Measurements from ENCODE around the gene PTPRO.

The PTPRO gene

GRCh38 chr12:15530361-15530760 is 208.1 kb downstream of the PTPRO start:
- no peak for DNase-seq

- DNase-seq, result peak; percentile 25
Observed at GRCh38 chr12:15532364-15532977, 210.2 kb downstream of the PTPRO start.

GRCh38 chr12:15534322-15534721 is 212.0 kb downstream of the PTPRO start:
- DNase-seq, result no peak

- no peak for DNase-seq
Observed at GRCh38 chr12:15534874-15535273, 212.6 kb downstream of the PTPRO start.

GRCh38 chr12:15535352-15535781 is 213.1 kb downstream of the PTPRO start:
- no peak for DNase-seq

GRCh38 chr12:15536446-15536845 is 214.1 kb downstream of the PTPRO start:
- DNase-seq, result no peak

GRCh38 chr12:15538881-15539280 is 216.6 kb downstream of the PTPRO start:
- no peak for DNase-seq

- DNase-seq, result no peak
Observed at GRCh38 chr12:15540005-15540404, 217.7 kb downstream of the PTPRO start.

GRCh38 chr12:15540469-15540872 is 218.2 kb downstream of the PTPRO start:
- no peak for DNase-seq

GRCh38 chr12:15541996-15542631 is 219.8 kb downstream of the PTPRO start:
- no peak for DNase-seq

GRCh38 chr12:15543347-15543746 is 221.0 kb downstream of the PTPRO start:
- DNase-seq, result no peak

- DNase-seq, result no peak
Observed at GRCh38 chr12:15544589-15544988, 222.3 kb downstream of the PTPRO start.

- no peak for DNase-seq
Observed at GRCh38 chr12:15545334-15545733, 223.0 kb downstream of the PTPRO start.

GRCh38 chr12:15546102-15546701 is 223.9 kb downstream of the PTPRO start:
- no peak for DNase-seq

GRCh38 chr12:15547063-15547462 is 224.8 kb downstream of the PTPRO start:
- no peak for DNase-seq

- no peak for DNase-seq
Observed at GRCh38 chr12:15547691-15548090, 225.4 kb downstream of the PTPRO start.

GRCh38 chr12:15550793-15551192 is 228.5 kb downstream of the PTPRO start:
- no peak for DNase-seq

GRCh38 chr12:15555446-15555845 is 233.1 kb downstream of the PTPRO start:
- no peak for DNase-seq

- DNase-seq, result no peak
Observed at GRCh38 chr12:15556411-15557102, 234.2 kb downstream of the PTPRO start.

- DNase-seq, result no peak
Observed at GRCh38 chr12:15558915-15559528, 236.7 kb downstream of the PTPRO start.

GRCh38 chr12:15561396-15561795 is 239.1 kb downstream of the PTPRO start:
- DNase-seq, result no peak

- DNase-seq, result no peak
Observed at GRCh38 chr12:15562263-15562662, 240.0 kb downstream of the PTPRO start.

GRCh38 chr12:15563663-15564062 is 241.4 kb downstream of the PTPRO start:
- peak; percentile 35 for DNase-seq

Data from stimulated activated CD4-positive, alpha-beta T cell treated with anti-CD3 and anti-CD28 coated beads, Interleukin-1b, Interleukin-23, amount 100 ng/mL, for 48 hours (primary cell).